ENCODE data around the gene PDGFD. TPM values are rescaled to one million over a fixed set of nuclear protein-coding genes. Genes with fewer than 3 reads are reported as not detected.

Gene PDGFD
- total RNA-seq, 1 donor: 32.4 TPM

- H3K4me3 ChIP-seq (ENCODE audit: low read depth, low read length): no peak overlapping the region
- DNase-seq (ENCODE audit: low read depth): no peak
- no peak for TF ChIP-seq CTCF (IDR thresholded peaks at IDR 0.05; ENCODE audit: insufficient read depth, low read length)
Measured at GRCh38 chr11:103964390-103964789, 199.6 kb downstream of the PDGFD start.

- TF ChIP-seq CTCF (IDR thresholded peaks at IDR 0.05; ENCODE audit: insufficient read depth, low read length): no peak
- H3K4me3 ChIP-seq (ENCODE audit: low read depth, low read length): no peak overlapping the region
- DNase-seq (ENCODE audit: low read depth): no peak
Measured at GRCh38 chr11:103963648-103964047, 200.3 kb downstream of the PDGFD start.

- no peak for TF ChIP-seq CTCF (IDR thresholded peaks at IDR 0.05; ENCODE audit: insufficient read depth, low read length)
- H3K4me3 ChIP-seq (ENCODE audit: low read depth, low read length): no peak overlapping the region
- peak; percentile 38 for DNase-seq (ENCODE audit: low read depth)
Measured at GRCh38 chr11:103961010-103961409, 202.9 kb downstream of the PDGFD start.

GRCh38 chr11:103960108-103960507, 203.8 kb downstream of the PDGFD start:
- no peak for TF ChIP-seq CTCF (IDR thresholded peaks at IDR 0.05; ENCODE audit: insufficient read depth, low read length)
- no peak overlapping the region for H3K4me3 ChIP-seq (ENCODE audit: low read depth, low read length)
- DNase-seq (ENCODE audit: low read depth): peak; percentile 37

GRCh38 chr11:103959279-103959942, 204.5 kb downstream of the PDGFD start:
- TF ChIP-seq CTCF (IDR thresholded peaks at IDR 0.05; ENCODE audit: insufficient read depth, low read length): no peak
- DNase-seq (ENCODE audit: low read depth): peak; percentile 73
- H3K4me3 ChIP-seq (ENCODE audit: low read depth, low read length): no peak overlapping the region

GRCh38 chr11:103958475-103959215, 205.3 kb downstream of the PDGFD start:
- no peak for DNase-seq (ENCODE audit: low read depth)
- TF ChIP-seq CTCF (IDR thresholded peaks at IDR 0.05; ENCODE audit: insufficient read depth, low read length): no peak
- H3K4me3 ChIP-seq (ENCODE audit: low read depth, low read length): no peak overlapping the region
